HCT116 (cell line): Measurements from ENCODE around the gene SLC2A13.

Experiments used
- EZH2phosphoT487 ChIP-seq: fragments of 200-600 bp; IDR thresholded peaks from 2 replicates; pipeline ENCODE4 v1.6.1; 2018; ENCODE audit warnings: antibody characterized with exemption, borderline replicate concordance
- POLR2A ChIP-seq: IDR thresholded peaks from 2 replicates; pipeline ENCODE4 v1.7.0; 2011; ENCODE audit warnings: borderline replicate concordance; ENCODE audit not compliant: insufficient read depth, insufficient read length; ENCODE audit errors: extremely low read depth
- POLR2AphosphoS5 ChIP-seq: IDR thresholded peaks from 2 replicates; pipeline ENCODE4 v1.6.1; 2011; ENCODE audit warnings: mild to moderate bottlenecking, low read depth, low read length, moderate library complexity
- ZFX ChIP-seq: fragments of 450-650 bp; IDR thresholded peaks from 2 replicates; pipeline ENCODE4 v1.6.1; 2017
- ZNF274 ChIP-seq: fragments of 200-500 bp; sonication (Bioruptor generic); IDR thresholded peaks from 2 replicates; pipeline ENCODE4 v1.6.1; 2014; ENCODE audit warnings: mild to moderate bottlenecking, low read depth, low read length, inconsistent platforms
- TF ChIP-seq, protein P1 (sequence below), 3 experiments: fragments of 200-600 bp in 1 of 3; sonication (generic) in 1 of 3; IDR thresholded peaks in 2 of 3; conservative IDR thresholded peaks in 1 of 3; 2 replicates each; pipeline ENCODE4 v1.5.1; 2012 to 2017; ENCODE audit warnings: low read depth in 2 of 3, low read length in 2 of 3, antibody characterized with exemption in 1 of 3, borderline replicate concordance in 1 of 3, control low read depth in 1 of 3, mild to moderate bottlenecking in 1 of 3, mixed read lengths in 1 of 3, mixed run types in 1 of 3, moderate library complexity in 1 of 3; ENCODE audit not compliant: insufficient read depth in 1 of 3

DNA sequence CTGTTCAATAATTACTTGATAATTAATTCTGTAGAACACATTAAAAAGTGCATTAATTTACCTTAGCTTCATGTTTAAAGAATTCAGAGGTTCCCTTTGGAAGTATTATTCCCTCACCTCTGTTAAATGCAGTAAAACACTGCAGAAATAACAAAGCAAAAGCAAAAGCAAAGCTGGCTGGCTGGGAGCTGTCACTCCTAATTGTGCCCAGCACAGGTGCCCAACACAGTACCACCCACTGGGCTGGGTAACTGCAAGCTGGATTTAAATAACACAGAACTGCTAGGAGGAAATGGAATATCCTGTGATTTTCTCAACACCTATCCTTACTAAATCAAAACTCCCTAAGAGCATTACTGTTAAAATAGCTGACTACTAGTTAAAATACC is 72.6 kb downstream of the SLC2A13 start:
- TF ChIP-seq, protein P1, sequence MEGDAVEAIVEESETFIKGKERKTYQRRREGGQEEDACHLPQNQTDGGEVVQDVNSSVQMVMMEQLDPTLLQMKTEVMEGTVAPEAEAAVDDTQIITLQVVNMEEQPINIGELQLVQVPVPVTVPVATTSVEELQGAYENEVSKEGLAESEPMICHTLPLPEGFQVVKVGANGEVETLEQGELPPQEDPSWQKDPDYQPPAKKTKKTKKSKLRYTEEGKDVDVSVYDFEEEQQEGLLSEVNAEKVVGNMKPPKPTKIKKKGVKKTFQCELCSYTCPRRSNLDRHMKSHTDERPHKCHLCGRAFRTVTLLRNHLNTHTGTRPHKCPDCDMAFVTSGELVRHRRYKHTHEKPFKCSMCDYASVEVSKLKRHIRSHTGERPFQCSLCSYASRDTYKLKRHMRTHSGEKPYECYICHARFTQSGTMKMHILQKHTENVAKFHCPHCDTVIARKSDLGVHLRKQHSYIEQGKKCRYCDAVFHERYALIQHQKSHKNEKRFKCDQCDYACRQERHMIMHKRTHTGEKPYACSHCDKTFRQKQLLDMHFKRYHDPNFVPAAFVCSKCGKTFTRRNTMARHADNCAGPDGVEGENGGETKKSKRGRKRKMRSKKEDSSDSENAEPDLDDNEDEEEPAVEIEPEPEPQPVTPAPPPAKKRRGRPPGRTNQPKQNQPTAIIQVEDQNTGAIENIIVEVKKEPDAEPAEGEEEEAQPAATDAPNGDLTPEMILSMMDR (IDR thresholded peaks at IDR 0.05 in 2 of 3, conservative IDR thresholded peaks at IDR 0.05 in 1 of 3; ENCODE audit: borderline replicate concordance in 1 of 3, insufficient read depth in 1 of 3, low read depth in 2 of 3, low read length in 2 of 3) = no peak
- no peak for TF ChIP-seq POLR2A
- TF ChIP-seq ZNF274 = no peak
- TF ChIP-seq POLR2AphosphoS5 = no peak
- no peak for TF ChIP-seq EZH2phosphoT487
- TF ChIP-seq ZFX = no peak
